OCI-LY1 (cell line): ENCODE results near the gene COL15A1.

ENCODE experiments used
- H2AFZ ChIP-seq: fragments of 200-600 bp; sonication (generic), shearing (Covaris generic); 2 replicates; pipeline ENCODE4 v1.6.0; 2014; ENCODE audit warnings: antibody characterized with exemption, mild to moderate bottlenecking, low read length
- H3F3A ChIP-seq: fragments of 200-600 bp; sonication (generic), shearing (Covaris generic); 2 replicates; pipeline ENCODE4 v1.6.0; 2014; ENCODE audit warnings: mild to moderate bottlenecking, antibody characterized with exemption, low read length, moderate library complexity; ENCODE audit not compliant: insufficient read depth
- H3K27ac ChIP-seq: fragments of 200-600 bp; sonication (generic); 2 replicates; pipeline ENCODE4 v1.5.1; 2014; ENCODE audit warnings: low read length, mixed run types, mild to moderate bottlenecking, low read depth; ENCODE audit not compliant: poor library complexity, severe bottlenecking
- H3K27me3 ChIP-seq: fragments of 200-600 bp; sonication (generic); 2 replicates; pipeline ENCODE4 v1.6.0; 2014; ENCODE audit warnings: antibody characterized with exemption, mild to moderate bottlenecking, low read length, moderate library complexity; ENCODE audit not compliant: insufficient read depth
- H3K36me3 ChIP-seq: fragments of 200-600 bp; sonication (generic); 2 replicates; pipeline ENCODE4 v1.6.1; 2014; ENCODE audit warnings: mild to moderate bottlenecking, antibody characterized with exemption, low read length, moderate library complexity, mixed read lengths; ENCODE audit not compliant: insufficient read depth
- H3K4me1 ChIP-seq: fragments of 200-600 bp; sonication (generic); 2 replicates; pipeline ENCODE4 v1.5.1; 2014; ENCODE audit warnings: mild to moderate bottlenecking, low read length, moderate library complexity; ENCODE audit not compliant: insufficient read depth, severe bottlenecking
- H3K4me2 ChIP-seq: fragments of 200-600 bp; sonication (generic), shearing (Covaris generic); 2 replicates; pipeline ENCODE4 v1.6.1; 2014; ENCODE audit warnings: low read length
- H3K4me3 ChIP-seq: fragments of 200-600 bp; sonication (generic); 2 replicates; pipeline ENCODE4 v1.5.1; 2014; ENCODE audit warnings: low read length, low read depth, mild to moderate bottlenecking, mixed read lengths; ENCODE audit not compliant: poor library complexity, severe bottlenecking
- H3K79me2 ChIP-seq: fragments of 200-600 bp; shearing (Covaris generic); 2 replicates; pipeline ENCODE4 v1.6.1; 2016; ENCODE audit warnings: mixed run types, low read length, mixed read lengths; ENCODE audit not compliant: insufficient read depth
- H3K9ac ChIP-seq: fragments of 200-600 bp; sonication (generic), shearing (Covaris generic); 2 replicates; pipeline ENCODE4 v1.6.1; 2014; ENCODE audit warnings: mild to moderate bottlenecking, low read length, mixed read lengths
- H3K9me2 ChIP-seq: fragments of 200-600 bp; sonication (generic), shearing (Covaris generic); 2 replicates; pipeline ENCODE4 v1.6.1; 2014; ENCODE audit warnings: low read depth, mild to moderate bottlenecking, low read length, mixed read lengths
- H3K9me3 ChIP-seq: fragments of 200-600 bp; shearing (Covaris generic); 2 replicates; pipeline ENCODE4 v1.6.1; 2014; ENCODE audit warnings: low read length, mixed read lengths
- H4K20me1 ChIP-seq: fragments of 200-600 bp; sonication (generic), shearing (Covaris generic); 2 replicates; pipeline ENCODE4 v1.6.0; 2016; ENCODE audit warnings: mild to moderate bottlenecking, low read length; ENCODE audit not compliant: insufficient read depth
- EZH2 ChIP-seq: fragments of 200-600 bp; sonication (generic), shearing (Covaris generic); IDR thresholded peaks from 2 replicates; pipeline ENCODE4 v1.8.0; 2017; ENCODE audit warnings: borderline replicate concordance, mixed run types, mild to moderate bottlenecking, antibody characterized with exemption, low read length, moderate library complexity, mixed read lengths
- TF ChIP-seq, protein P1 (sequence below): fragments of 200-600 bp; sonication (generic), shearing (Covaris generic); IDR thresholded peaks from 2 replicates; pipeline ENCODE4 v1.5.1; 2017; ENCODE audit warnings: mild to moderate bottlenecking, antibody characterized with exemption, low read length, moderate library complexity, mixed read lengths

Gene COL15A1

GRCh38 chr9:99103901-99104458, 160.3 kb downstream of the COL15A1 start:
- Histone ChIP-seq H3K79me2 (peaks cover 34% of the 10 kb centered on the region), H3K4me3 (peak overlapping the region; percentile 64), H3K36me3 (no peaks in the 10 kb centered on the region), H3K4me1 (peaks cover 39% of the 10 kb centered on the region), H3K27me3 (no peaks in the 10 kb centered on the region), H2AFZ (peak overlapping the region; percentile 76), H3F3A (no peaks in the 10 kb centered on the region), H3K9me2 (no peaks in the 10 kb centered on the region), H3K27ac (no peak overlapping the region), H3K9me3 (no peaks in the 10 kb centered on the region), H3K4me2 (peak overlapping the region; percentile 92), H3K9ac (peak overlapping the region; percentile 71), H4K20me1 (no peaks in the 10 kb centered on the region)
- no peak for TF ChIP-seq EZH2
- TF ChIP-seq, protein P1, sequence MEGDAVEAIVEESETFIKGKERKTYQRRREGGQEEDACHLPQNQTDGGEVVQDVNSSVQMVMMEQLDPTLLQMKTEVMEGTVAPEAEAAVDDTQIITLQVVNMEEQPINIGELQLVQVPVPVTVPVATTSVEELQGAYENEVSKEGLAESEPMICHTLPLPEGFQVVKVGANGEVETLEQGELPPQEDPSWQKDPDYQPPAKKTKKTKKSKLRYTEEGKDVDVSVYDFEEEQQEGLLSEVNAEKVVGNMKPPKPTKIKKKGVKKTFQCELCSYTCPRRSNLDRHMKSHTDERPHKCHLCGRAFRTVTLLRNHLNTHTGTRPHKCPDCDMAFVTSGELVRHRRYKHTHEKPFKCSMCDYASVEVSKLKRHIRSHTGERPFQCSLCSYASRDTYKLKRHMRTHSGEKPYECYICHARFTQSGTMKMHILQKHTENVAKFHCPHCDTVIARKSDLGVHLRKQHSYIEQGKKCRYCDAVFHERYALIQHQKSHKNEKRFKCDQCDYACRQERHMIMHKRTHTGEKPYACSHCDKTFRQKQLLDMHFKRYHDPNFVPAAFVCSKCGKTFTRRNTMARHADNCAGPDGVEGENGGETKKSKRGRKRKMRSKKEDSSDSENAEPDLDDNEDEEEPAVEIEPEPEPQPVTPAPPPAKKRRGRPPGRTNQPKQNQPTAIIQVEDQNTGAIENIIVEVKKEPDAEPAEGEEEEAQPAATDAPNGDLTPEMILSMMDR = no peak

DNA sequence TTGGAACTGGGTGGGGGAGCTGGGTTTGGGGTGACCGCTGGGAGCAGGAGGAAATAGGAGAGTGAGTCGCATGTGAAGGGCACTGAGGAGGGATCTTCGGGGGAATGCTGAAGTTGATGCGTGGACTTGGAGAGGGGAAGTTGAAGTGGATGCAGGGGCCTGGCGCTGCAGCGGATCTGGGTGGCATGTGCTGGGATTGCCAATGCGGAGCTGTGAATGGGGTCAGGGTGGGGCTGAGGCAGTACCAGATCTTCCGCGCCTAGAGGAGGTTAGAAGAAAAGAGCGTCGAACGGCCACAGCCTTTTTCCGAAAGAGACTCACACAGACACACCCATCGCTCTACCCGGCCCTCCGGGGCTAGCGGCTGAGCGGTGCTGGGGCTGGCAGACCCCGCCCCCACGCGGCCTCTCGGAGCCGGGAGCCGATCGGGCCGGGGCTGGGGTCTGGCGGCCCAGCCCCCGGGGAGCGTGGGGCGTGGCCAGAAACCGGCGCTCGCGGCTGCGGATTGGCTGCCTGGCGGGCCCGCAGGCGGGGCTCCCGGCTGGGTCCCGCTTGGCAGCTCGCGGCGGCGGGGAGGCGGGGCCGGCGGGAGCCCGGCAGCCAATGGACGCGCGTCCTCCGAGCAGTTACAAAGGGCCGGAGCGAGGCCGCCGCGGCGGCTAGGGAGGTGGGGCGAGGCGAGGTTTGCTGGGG, 160.9 kb downstream of the COL15A1 start, which contains the start of gene TGFBR1:
TSS of gene TGFBR1 (plus strand) at position 655 of the 693 bp plus-strand sequence. CDS start 93 bp downstream, outside the sequence.
- H3K9me2 ChIP-seq = no peaks in the 10 kb centered on the region
- no peaks in the 10 kb centered on the region for H4K20me1 ChIP-seq
- TF ChIP-seq, protein P1 = no peak
- no peak for TF ChIP-seq EZH2
- peaks cover 40% of the 10 kb centered on the region for H3K79me2 ChIP-seq
- H3K4me2 ChIP-seq = peak within 1 kb of the TSS; percentile 94
- H3K36me3 ChIP-seq = no peaks in the 10 kb centered on the region
- peak within 1 kb of the TSS; percentile 74 for H3K4me3 ChIP-seq
- no peaks in the 10 kb centered on the region for H3K9me3 ChIP-seq
- peak within 1 kb of the TSS; percentile 21 for H3K27ac ChIP-seq
- no peaks in the 10 kb centered on the region for H3F3A ChIP-seq
- H2AFZ ChIP-seq = peak within 1 kb of the TSS; percentile 76
- peak within 1 kb of the TSS; percentile 73 for H3K9ac ChIP-seq
- peaks cover 45% of the 10 kb centered on the region for H3K4me1 ChIP-seq
- H3K27me3 ChIP-seq = no peaks in the 10 kb centered on the region

- peak overlapping the region; percentile 94 for H3K4me2 ChIP-seq
- no peaks in the 10 kb centered on the region for H3F3A ChIP-seq
- H3K4me3 ChIP-seq = peak overlapping the region; percentile 74
- TF ChIP-seq EZH2 = no peak
- TF ChIP-seq, protein P1 = no peak
- no peaks in the 10 kb centered on the region for H4K20me1 ChIP-seq
- no peaks in the 10 kb centered on the region for H3K9me2 ChIP-seq
- H3K9me3 ChIP-seq = no peaks in the 10 kb centered on the region
- peaks cover 48% of the 10 kb centered on the region for H3K79me2 ChIP-seq
- no peak overlapping the region for H2AFZ ChIP-seq
- peak overlapping the region; percentile 73 for H3K9ac ChIP-seq
- no peaks in the 10 kb centered on the region for H3K36me3 ChIP-seq
- peak overlapping the region; percentile 21 for H3K27ac ChIP-seq
- H3K27me3 ChIP-seq = no peaks in the 10 kb centered on the region
- peaks cover 53% of the 10 kb centered on the region for H3K4me1 ChIP-seq
Observed at GRCh38 chr9:99105152-99106043, 161.7 kb downstream of the COL15A1 start.
